Lower leg skin (tissue), 4 donors: Measurements from ENCODE around the gene PATJ. TPM values are rescaled to one million over a fixed set of nuclear protein-coding genes. Genes with fewer than 3 reads are reported as not detected.

Experiments used
- DNase-seq, 2 donors: peaks; one replicate each; pipeline ENCODE4 v3.0.0-alpha.2; 2019; ENCODE audit warnings: low spot score in 2 of 2
- H3K4me3 ChIP-seq: fragments of 200-600 bp; sonication (generic); 2 replicates; pipeline ENCODE4 v1.5.1; 2017; ENCODE audit warnings: mild to moderate bottlenecking, low read depth; ENCODE audit not compliant: poor library complexity, severe bottlenecking
- POLR2A ChIP-seq, 2 donors: fragments of 450-650 bp; IDR thresholded peaks; one replicate each; pipeline ENCODE4 v1.6.1; 2016 to 2017; ENCODE audit warnings: antibody characterized with exemption in 2 of 2, mild to moderate bottlenecking in 1 of 2, moderate library complexity in 1 of 2
- WGBS, 2 donors: methylation state at CpG; one replicate each; pipeline ENCODE4 v1.1.5; 2018; 5-methylcytosine and 5-hydroxymethylcytosine counted together
- intact Hi-C: fragments of 100-400 bp; cut with DNase I; formaldehyde crosslinking; loops from one replicate; pipeline ENCODE4 v1.15.0; 2023; ENCODE audit warnings: low total_unique reads
- total RNA-seq, 4 donors: library from RNA; depleted of rRNA; stranded (reverse); fragments of >200 nt; gene quantifications; one replicate each; pipeline ENCODE4 v1.1.0, GENCODE V29; 2016
- TF ChIP-seq, protein P1 (sequence below), 3 donors: fragments of 450-650 bp; IDR thresholded peaks; one replicate each; pipeline ENCODE4 v1.5.1; 2016; ENCODE audit warnings: antibody characterized with exemption in 3 of 3, mild to moderate bottlenecking in 3 of 3, moderate library complexity in 2 of 3

Gene PATJ
- total RNA-seq, 4 donors from 2014 or later = 50.5 to 89.3 (median 64.5) TPM

GRCh38 chr1:62054188-62054587 is 311.9 kb downstream of the PATJ start:
- no peak overlapping the region for H3K4me3 ChIP-seq
- TF ChIP-seq POLR2A (IDR thresholded peaks at IDR 0.05) = no peak
- TF ChIP-seq, protein P1, sequence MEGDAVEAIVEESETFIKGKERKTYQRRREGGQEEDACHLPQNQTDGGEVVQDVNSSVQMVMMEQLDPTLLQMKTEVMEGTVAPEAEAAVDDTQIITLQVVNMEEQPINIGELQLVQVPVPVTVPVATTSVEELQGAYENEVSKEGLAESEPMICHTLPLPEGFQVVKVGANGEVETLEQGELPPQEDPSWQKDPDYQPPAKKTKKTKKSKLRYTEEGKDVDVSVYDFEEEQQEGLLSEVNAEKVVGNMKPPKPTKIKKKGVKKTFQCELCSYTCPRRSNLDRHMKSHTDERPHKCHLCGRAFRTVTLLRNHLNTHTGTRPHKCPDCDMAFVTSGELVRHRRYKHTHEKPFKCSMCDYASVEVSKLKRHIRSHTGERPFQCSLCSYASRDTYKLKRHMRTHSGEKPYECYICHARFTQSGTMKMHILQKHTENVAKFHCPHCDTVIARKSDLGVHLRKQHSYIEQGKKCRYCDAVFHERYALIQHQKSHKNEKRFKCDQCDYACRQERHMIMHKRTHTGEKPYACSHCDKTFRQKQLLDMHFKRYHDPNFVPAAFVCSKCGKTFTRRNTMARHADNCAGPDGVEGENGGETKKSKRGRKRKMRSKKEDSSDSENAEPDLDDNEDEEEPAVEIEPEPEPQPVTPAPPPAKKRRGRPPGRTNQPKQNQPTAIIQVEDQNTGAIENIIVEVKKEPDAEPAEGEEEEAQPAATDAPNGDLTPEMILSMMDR (IDR thresholded peaks at IDR 0.05) = no peak
- intact Hi-C loops = no loop called here
- no peak for DNase-seq
- 88 to 92% methylated on average over 1 of the region's 1 CpG for WGBS, 2 donors

- no peak overlapping the region for H3K4me3 ChIP-seq
- DNase-seq = no peak
- intact Hi-C loops = no loop called here
- TF ChIP-seq, protein P1 (IDR thresholded peaks at IDR 0.05) = no peak
- TF ChIP-seq POLR2A (IDR thresholded peaks at IDR 0.05) = no peak
- 94 to 95% methylated on average over 4 of the region's 4 CpGs for WGBS, 2 donors
These were observed 314.9 kb downstream of the PATJ start for GRCh38 chr1:62057230-62057629.

DNA sequence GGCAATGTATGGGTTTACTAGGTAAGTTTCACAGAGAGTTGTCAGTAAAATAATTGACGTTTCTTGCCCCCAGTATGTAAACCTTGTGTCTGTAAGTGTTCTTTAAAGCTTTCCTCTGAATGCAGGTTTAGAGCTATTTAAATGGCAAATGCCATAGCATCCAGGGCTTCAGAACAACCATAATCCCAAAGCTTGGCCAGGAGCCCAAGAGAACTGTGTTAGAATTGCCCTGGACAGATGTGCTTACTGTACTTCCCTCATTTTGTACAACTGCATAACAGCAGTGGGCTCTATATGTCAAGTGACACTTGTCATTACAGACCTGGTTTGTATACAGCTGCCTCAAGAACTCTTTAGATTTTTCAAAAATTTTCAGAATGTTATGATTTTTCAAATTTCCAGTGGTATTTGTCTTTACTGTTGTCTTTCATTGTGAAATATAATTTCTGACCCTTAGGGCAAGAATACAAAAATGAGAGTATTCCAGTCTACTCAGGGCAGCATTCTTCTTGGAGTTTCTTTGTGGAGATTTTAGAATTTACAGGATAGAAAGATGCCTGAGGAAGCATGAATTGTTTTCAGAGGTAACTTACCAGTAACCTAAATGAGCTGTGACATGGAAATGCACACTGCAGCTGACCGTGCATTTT is 315.5 kb downstream of the PATJ start:
- intact Hi-C loops = no loop called here
- 82 to 93% methylated on average over 2 of the region's 2 CpGs for WGBS, 2 donors
- TF ChIP-seq, protein P1 (IDR thresholded peaks at IDR 0.05) = no peak
- TF ChIP-seq POLR2A (IDR thresholded peaks at IDR 0.05) = no peak
- H3K4me3 ChIP-seq = no peak overlapping the region
- DNase-seq = no peak

DNA sequence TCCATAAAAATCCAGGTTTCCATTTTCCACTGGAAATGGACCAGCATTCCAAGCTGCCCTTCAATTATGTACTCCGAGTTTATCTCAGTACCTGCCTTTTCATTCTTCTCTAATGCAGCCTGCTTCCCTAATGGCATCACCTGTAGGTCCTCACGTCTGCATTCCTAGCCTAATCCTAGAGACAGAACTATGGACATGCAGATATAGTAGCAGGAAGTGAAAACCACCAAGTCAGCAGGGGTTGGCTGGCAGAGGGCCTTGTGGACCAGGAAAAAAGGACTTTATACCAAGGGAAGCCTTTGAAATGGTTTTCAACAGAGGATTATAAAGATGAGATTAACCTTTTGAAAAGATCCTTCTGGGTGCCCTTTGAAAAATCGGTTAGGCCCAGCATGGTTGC is 316.7 kb downstream of the PATJ start:
- H3K4me3 ChIP-seq = no peak overlapping the region
- DNase-seq = no peak
- intact Hi-C loops = no loop called here
- TF ChIP-seq POLR2A (IDR thresholded peaks at IDR 0.05) = no peak
- TF ChIP-seq, protein P1 (IDR thresholded peaks at IDR 0.05) = no peak
- WGBS, 2 donors = 65 to 73% methylated on average over 3 of the region's 3 CpGs

DNA sequence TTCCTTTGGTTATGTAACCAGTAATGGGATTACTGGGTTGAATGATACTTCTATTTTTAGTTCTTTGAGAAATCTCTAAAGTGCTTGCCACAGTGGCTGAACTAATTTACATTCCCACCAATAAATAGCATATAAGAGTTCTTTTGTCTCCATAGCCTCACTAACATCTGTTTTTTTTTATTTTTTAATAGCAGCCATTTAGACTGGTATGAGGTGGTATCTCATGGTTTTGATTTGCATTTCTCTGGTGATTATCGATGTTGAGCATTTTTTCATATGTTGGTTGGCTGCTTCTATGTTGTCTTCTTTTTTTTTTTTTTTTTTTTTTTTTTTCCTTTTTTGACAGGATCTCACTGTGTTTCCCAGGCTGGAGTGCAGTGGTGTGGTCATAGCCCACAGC is 319.8 kb downstream of the PATJ start:
- TF ChIP-seq POLR2A (IDR thresholded peaks at IDR 0.05) = no peak
- TF ChIP-seq, protein P1 (IDR thresholded peaks at IDR 0.05) = no peak
- H3K4me3 ChIP-seq = no peak overlapping the region
- no peak for DNase-seq
- intact Hi-C loops = no loop called here
- 68 to 81% methylated on average over 1 of the region's 1 CpG for WGBS, 2 donors
